Inferior parietal cortex (tissue), 1 donor: ENCODE results near the gene PALLD.

ENCODE experiments used
- DNase-seq: peaks from one replicate; pipeline ENCODE4 v3.0.0-alpha.2; 2016; ENCODE audit errors: extremely low spot score

Gene PALLD

GRCh38 chr4:168731706-168732414 lies 235.0 kb downstream of the PALLD start:
- DNase-seq: no peak

- no peak for DNase-seq
These were observed 235.9 kb downstream of the PALLD start for GRCh38 chr4:168732714-168733113.

- no peak for DNase-seq
These were observed 238.1 kb downstream of the PALLD start for GRCh38 chr4:168734703-168735678.

GRCh38 chr4:168735735-168736134 lies 238.9 kb downstream of the PALLD start:
- DNase-seq: no peak

GRCh38 chr4:168736860-168737805 lies 240.3 kb downstream of the PALLD start:
- no peak for DNase-seq

- no peak for DNase-seq
These were observed 240.9 kb downstream of the PALLD start for GRCh38 chr4:168737806-168738172.

- no peak for DNase-seq
These were observed 243.0 kb downstream of the PALLD start for GRCh38 chr4:168739886-168740285.

- no peak for DNase-seq
These were observed 243.8 kb downstream of the PALLD start for GRCh38 chr4:168740691-168741090.

- no peak for DNase-seq
These were observed 244.7 kb downstream of the PALLD start for GRCh38 chr4:168741281-168742173.

GRCh38 chr4:168743131-168743530 lies 246.3 kb downstream of the PALLD start:
- no peak for DNase-seq

GRCh38 chr4:168743601-168744000 lies 246.7 kb downstream of the PALLD start:
- no peak for DNase-seq

GRCh38 chr4:168744021-168744420 lies 247.2 kb downstream of the PALLD start:
- DNase-seq: no peak

GRCh38 chr4:168748807-168749206 lies 252.0 kb downstream of the PALLD start:
- DNase-seq: no peak

- DNase-seq: no peak
These were observed 254.7 kb downstream of the PALLD start for GRCh38 chr4:168751263-168752225.

GRCh38 chr4:168755598-168756477 lies 259.0 kb downstream of the PALLD start:
- DNase-seq: no peak

- DNase-seq: no peak
These were observed 260.6 kb downstream of the PALLD start for GRCh38 chr4:168757500-168757899.

GRCh38 chr4:168758351-168758876 lies 261.6 kb downstream of the PALLD start:
- no peak for DNase-seq

GRCh38 chr4:168759321-168759720 lies 262.5 kb downstream of the PALLD start:
- DNase-seq: no peak
